Uterus (tissue), 4 donors: ENCODE measurements around the gene NR6A1. TPM values are rescaled to one million over a fixed set of nuclear protein-coding genes. Genes with fewer than 3 reads are reported as not detected.

Source experiments
- DNase-seq, 2 donors: peaks; one replicate each; pipeline ENCODE4 v3.0.0-alpha.2; 2019 to 2020
- H3K27ac ChIP-seq, 2 donors: fragments of 200-600 bp; sonication (generic); 1 replicate in 1 of 2; 2 replicates in 1 of 2; pipeline ENCODE4 v1.5.1; 2016 to 2018
- H3K27me3 ChIP-seq, 2 donors: fragments of 200-600 bp; sonication (generic); one replicate each; pipeline ENCODE4 v1.5.1; 2018 to 2019; ENCODE audit warnings: control low read depth in 1 of 2
- H3K36me3 ChIP-seq, 2 donors: fragments of 200-600 bp; sonication (generic); one replicate each; pipeline ENCODE4 v1.5.1; 2019; ENCODE audit warnings: control low read depth in 1 of 2
- H3K4me1 ChIP-seq, 2 donors: fragments of 200-600 bp; sonication (generic); one replicate each; pipeline ENCODE4 v1.5.1; 2018 to 2019; ENCODE audit warnings: control low read depth in 1 of 2
- H3K4me3 ChIP-seq, 2 donors: fragments of 200-600 bp; sonication (generic); 1 replicate in 1 of 2; 2 replicates in 1 of 2; pipeline ENCODE4 v1.5.1; 2018 to 2019; ENCODE audit warnings: mild to moderate bottlenecking in 1 of 2
- H3K9me3 ChIP-seq, 2 donors: fragments of 200-600 bp; sonication (generic); one replicate each; pipeline ENCODE4 v1.5.1; 2019; ENCODE audit warnings: control low read depth in 1 of 2
- CTCF ChIP-seq, 4 experiments: fragments of 200-600 bp in 2 of 4; fragments of 450-650 bp in 2 of 4; sonication (generic) in 2 of 4; IDR thresholded peaks; one replicate each; pipeline ENCODE4 v1.5.1; 2016 to 2019; ENCODE audit warnings: antibody characterized with exemption in 4 of 4, mild to moderate bottlenecking in 2 of 4, moderate library complexity in 1 of 4
- POLR2A ChIP-seq, 2 donors: fragments of 450-650 bp; IDR thresholded peaks; one replicate each; pipeline ENCODE4 v1.6.1; 2016; ENCODE audit warnings: antibody characterized with exemption in 2 of 2, mild to moderate bottlenecking in 1 of 2, moderate library complexity in 1 of 2
- intact Hi-C: fragments of 100-400 bp; cut with DNase I; formaldehyde crosslinking; loops from one replicate; pipeline ENCODE4 v1.15.1; 2023; ENCODE audit warnings: low total_unique reads
- total RNA-seq, 4 donors: library from RNA; depleted of rRNA in 3 of 4; stranded (reverse); fragments of >200 nt in 3 of 4; gene quantifications; one replicate each; pipeline versions ENCODE4 v1.1.0 to v1.2.4, GENCODE V29; 2014 to 2023
- donor health status: DM: yes; HTN: yes; CAD: no.

The NR6A1 gene
- total RNA-seq, 4 donors from 2014 or later: under 0.01 to 2.6 (median 1.3) TPM; not detected in 1

- no peak overlapping the region for H3K27ac ChIP-seq
- H3K27me3 ChIP-seq: no peaks in the 10 kb centered on the region
- no peaks in the 10 kb centered on the region for H3K36me3 ChIP-seq
- H3K4me1 ChIP-seq: no peaks in the 10 kb centered on the region
- DNase-seq: no peak
- intact Hi-C loops: no loop called here
- H3K4me3 ChIP-seq: no peak overlapping the region
- H3K9me3 ChIP-seq: no peaks in the 10 kb centered on the region
- TF ChIP-seq POLR2A (IDR thresholded peaks at IDR 0.05) (no peak), CTCF (IDR thresholded peaks at IDR 0.05) (no peak)
Observed at GRCh38 chr9:124615100-124615742, 155.9 kb downstream of the NR6A1 start.

DNA sequence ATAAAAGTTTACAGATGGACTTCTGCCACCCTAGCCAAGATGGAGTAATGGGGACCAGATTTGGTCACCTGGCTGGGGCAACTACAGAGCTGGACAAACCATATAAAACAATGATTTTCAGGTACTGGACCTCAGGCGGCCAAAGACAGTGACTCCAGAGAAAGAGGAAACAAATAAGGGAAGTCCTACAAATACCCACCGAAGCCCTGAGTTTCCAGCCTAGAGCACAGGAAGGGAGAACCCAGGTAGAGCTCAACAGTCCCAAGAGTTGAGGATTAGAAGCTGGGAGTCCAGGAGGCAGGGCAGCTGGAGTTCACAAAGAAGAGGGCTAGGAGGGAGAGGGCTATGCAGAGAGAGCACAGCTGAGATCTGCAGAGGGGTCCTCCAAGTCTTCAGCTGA lies 157.3 kb downstream of the NR6A1 start:
- no peaks in the 10 kb centered on the region for H3K9me3 ChIP-seq
- DNase-seq: no peak
- H3K27ac ChIP-seq: no peak overlapping the region
- no peak overlapping the region for H3K4me3 ChIP-seq
- intact Hi-C loops: no loop called here
- no peaks in the 10 kb centered on the region for H3K27me3 ChIP-seq
- TF ChIP-seq POLR2A (IDR thresholded peaks at IDR 0.05) (no peak), CTCF (IDR thresholded peaks at IDR 0.05) (no peak)
- H3K4me1 ChIP-seq: no peaks in the 10 kb centered on the region
- H3K36me3 ChIP-seq: no peaks in the 10 kb centered on the region

DNA sequence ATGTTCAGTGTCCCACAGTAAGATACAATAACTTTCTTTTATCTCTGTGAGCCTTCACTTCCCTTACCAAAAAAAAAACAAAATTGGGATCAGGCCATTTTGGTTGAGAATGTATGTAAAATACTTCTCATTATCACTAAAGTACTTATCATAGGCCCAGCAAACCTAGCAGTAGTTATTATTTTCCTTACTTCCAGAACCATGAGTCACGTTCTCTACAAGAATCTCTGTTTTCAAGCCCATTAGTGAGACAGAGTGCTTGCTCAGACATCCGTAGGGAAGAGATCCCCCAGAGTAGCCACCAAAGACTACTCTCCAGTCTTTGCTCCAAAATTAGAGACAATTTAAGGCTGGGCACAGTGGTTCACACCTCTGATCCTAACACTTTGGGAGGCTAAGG lies 160.0 kb downstream of the NR6A1 start:
- Histone ChIP-seq H3K9me3 (no peaks in the 10 kb centered on the region), H3K27me3 (no peaks in the 10 kb centered on the region), H3K36me3 (no peaks in the 10 kb centered on the region), H3K4me3 (no peak overlapping the region), H3K27ac (no peak overlapping the region), H3K4me1 (no peaks in the 10 kb centered on the region)
- intact Hi-C loops: no loop called here
- no peak for TF ChIP-seq CTCF (IDR thresholded peaks at IDR 0.05)
- no peak for TF ChIP-seq POLR2A (IDR thresholded peaks at IDR 0.05)
- DNase-seq: no peak

GRCh38 chr9:124606027-124606426 lies 165.1 kb downstream of the NR6A1 start:
- Histone ChIP-seq H3K27me3 (no peaks in the 10 kb centered on the region), H3K4me1 (no peaks in the 10 kb centered on the region), H3K9me3 (no peaks in the 10 kb centered on the region), H3K27ac (no peak overlapping the region), H3K36me3 (no peaks in the 10 kb centered on the region), H3K4me3 (no peak overlapping the region)
- no peak for DNase-seq
- TF ChIP-seq CTCF (IDR thresholded peaks at IDR 0.05): no peak
- no peak for TF ChIP-seq POLR2A (IDR thresholded peaks at IDR 0.05)
- intact Hi-C loops: no loop called here

GRCh38 chr9:124605258-124605657 lies 165.9 kb downstream of the NR6A1 start:
- H3K9me3 ChIP-seq: no peaks in the 10 kb centered on the region
- H3K27ac ChIP-seq: no peak overlapping the region
- intact Hi-C loops: no loop called here
- no peaks in the 10 kb centered on the region for H3K27me3 ChIP-seq
- no peak for TF ChIP-seq POLR2A (IDR thresholded peaks at IDR 0.05)
- H3K4me3 ChIP-seq: no peak overlapping the region
- no peak for DNase-seq
- no peaks in the 10 kb centered on the region for H3K36me3 ChIP-seq
- H3K4me1 ChIP-seq: no peaks in the 10 kb centered on the region

GRCh38 chr9:124602632-124603031 lies 168.5 kb downstream of the NR6A1 start:
- Histone ChIP-seq H3K4me1 (no peaks in the 10 kb centered on the region), H3K9me3 (no peaks in the 10 kb centered on the region), H3K4me3 (no peak overlapping the region), H3K36me3 (no peaks in the 10 kb centered on the region), H3K27ac (no peak overlapping the region), H3K27me3 (no peaks in the 10 kb centered on the region)
- intact Hi-C loops: no loop called here
- TF ChIP-seq CTCF (IDR thresholded peaks at IDR 0.05): no peak
- no peak for DNase-seq
